Hematopoietic multipotent progenitor cell (in vitro differentiated cells): ENCODE data around the gene NDE1. TPM values are rescaled to one million over a fixed set of nuclear protein-coding genes. Genes with fewer than 3 reads are reported as not detected.
"Not testable (repeated sequence)": the region's sequence is repeated elsewhere in the genome, so short reads cannot be mapped to it uniquely, and the experiment has no call there.

ENCODE experiments used
- DNase-seq, 3 donors: peaks; one replicate each; pipeline ENCODE4 v3.0.0-alpha.2; 2011 to 2015; ENCODE audit warnings: low read depth in 2 of 3, low spot score in 2 of 3
- total RNA-seq: library from RNA; depleted of rRNA; stranded (reverse); fragments of >200 nt; gene quantifications from one replicate; pipeline ENCODE4 v1.2.3, GENCODE V29; 2012

NDE1 gene, protein sequence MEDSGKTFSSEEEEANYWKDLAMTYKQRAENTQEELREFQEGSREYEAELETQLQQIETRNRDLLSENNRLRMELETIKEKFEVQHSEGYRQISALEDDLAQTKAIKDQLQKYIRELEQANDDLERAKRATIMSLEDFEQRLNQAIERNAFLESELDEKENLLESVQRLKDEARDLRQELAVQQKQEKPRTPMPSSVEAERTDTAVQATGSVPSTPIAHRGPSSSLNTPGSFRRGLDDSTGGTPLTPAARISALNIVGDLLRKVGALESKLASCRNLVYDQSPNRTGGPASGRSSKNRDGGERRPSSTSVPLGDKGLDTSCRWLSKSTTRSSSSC
- total RNA-seq = 39.3 TPM

DNA sequence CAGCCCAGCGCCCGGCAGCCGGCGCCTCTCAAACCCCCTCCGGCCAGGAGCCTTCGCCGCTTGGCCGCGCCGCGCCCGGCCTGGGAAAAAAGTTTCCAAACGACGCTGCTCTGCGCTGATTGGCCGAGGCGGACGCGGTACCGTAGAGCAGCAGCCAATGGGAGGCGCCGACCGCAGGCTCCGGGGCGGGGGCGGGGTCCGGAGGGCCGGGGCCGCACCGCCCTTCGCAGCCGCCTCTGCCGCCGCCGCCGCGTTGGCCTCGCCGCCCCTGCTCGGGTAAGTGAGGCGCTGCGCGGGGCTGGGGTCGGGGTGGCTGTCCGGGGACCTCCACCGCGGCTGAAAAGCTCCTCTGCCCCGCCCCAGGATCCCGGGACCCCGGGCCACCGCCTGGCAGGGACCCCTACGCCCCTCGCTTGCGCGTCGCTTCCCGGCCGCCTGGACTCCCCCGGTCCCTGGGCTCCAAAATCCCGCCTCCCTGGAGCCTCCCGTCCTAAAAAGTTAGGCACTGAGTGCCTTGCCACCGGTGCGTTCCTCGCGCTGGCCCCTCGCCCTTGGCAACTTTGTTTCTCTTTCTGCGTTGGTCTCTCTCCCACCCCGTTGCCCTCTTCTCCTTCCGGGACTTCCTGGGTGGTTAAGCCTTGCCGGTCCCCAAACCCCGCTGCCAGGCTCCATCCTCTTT lies at the start of gene NDE1:
NDE1 (plus strand) TSS at position 227 of the 679 bp plus-strand sequence. CDS start 14,534 bp downstream, outside the sequence.
- peak; percentile 74 to 85 (median 84) for DNase-seq

DNA sequence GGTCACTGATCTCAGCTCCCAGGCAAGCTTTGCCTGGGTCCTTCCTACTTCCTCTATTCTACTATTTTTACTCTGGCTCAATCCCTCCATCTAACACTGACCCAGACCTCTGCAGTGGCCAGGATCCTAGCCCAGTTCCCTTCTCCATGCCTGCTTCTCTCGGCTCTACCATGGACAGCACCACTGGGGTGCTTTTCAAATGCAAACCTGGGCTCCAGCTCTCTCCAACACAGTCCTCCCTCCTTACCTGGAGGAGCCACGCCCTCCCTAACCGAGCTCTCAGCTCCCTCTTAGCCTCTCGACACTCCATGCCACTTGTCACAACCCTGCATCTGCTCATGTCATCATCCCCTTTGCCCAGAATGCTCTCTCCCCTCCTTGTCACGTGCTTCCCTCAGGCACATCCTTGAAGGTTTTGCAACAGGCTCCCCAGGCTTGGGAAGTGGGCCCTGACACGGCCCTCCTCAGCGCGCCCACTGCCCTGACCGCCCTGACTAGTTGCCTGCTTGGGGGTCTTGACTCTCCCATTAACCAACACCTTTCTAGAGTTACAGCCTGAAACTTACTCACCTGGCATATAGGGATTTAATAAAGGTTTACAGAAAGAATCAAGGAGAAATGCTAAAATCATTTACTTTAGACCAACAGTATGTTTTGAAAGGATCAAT lies 48.7 kb upstream of the NDE1 start:
- no peak for DNase-seq

DNA sequence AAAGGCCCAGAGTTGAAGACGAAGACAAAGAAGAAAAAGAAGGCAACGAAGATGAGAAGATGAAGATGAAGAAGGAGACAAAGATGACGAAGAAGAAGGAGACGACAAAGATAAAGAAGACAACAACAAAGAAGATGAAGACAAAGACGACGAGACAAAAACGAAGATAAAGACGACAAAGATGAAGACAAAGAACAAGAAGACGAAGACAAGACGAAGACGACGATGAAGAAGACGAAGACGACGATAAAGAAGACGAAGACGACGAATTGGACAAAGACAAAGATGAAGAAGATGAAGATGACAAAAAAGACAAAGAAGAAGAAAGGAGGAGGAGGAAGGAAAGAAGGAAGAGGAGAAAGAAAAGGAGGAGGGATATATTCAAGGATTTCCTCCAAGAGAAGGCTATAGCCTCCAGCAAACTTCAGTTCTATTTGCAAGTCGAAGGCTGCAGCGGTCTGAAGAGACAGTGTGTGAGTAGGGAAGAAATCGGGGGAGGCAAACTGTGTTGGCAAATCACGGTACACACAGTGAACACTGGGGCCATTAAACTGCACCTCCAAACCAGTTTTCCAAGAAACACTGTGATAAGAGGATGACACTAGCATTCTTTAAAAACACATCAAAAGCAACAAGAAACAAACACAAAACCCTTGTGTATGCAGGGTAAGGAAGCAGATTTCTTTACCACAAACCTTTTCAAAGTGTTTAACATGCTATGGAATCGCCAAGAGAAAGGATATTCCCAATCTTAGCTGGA lies 47.6 kb upstream of the NDE1 start:
- no peak for DNase-seq

DNA sequence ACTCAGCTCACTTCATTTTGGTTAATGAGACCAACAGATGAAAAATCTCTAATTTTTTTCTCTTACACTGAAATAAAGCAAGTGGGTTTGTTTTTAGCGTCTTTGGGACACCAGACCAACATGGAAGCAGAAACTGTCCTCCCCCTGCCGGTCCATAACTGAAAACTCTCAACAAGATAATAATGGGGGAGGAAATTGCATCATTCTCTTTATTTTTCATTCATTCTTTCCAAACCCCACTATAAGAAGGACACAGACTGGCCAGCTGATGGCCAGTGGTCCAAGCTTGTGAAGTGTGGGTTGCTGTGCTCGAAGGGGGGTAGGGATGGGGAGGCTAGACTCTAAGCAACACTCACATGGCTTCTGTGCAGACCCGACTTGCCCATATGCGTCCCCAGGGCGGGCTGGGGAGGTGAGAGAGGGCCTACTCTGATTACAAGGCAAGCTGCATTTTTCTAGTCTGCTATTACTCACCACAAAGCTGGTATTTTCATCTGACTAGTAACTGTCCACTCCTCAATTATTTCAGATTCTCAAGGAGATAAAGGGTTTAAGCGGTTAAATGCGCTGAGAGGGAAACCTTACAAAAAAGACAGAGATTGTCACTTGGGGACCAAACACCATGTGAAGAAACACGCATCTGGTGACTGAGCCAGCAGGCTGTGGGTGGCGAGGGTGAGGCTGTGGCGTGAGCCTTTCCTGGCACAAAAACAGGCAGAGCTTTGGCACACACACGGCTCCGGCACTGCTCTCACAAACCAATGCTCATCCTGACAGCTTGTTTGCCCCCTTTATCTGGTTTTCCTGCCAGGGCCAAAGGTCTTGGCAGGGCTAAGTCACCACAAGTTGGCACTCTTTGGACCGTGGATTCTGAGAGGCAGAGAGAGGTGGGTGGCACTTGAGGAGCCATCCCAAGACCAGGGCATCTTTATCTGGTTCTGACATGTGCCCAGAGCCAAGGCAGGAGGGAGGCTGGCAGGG lies 45.3 kb upstream of the NDE1 start:
- DNase-seq = peak in 1 of 3 donors; percentile 5

DNA sequence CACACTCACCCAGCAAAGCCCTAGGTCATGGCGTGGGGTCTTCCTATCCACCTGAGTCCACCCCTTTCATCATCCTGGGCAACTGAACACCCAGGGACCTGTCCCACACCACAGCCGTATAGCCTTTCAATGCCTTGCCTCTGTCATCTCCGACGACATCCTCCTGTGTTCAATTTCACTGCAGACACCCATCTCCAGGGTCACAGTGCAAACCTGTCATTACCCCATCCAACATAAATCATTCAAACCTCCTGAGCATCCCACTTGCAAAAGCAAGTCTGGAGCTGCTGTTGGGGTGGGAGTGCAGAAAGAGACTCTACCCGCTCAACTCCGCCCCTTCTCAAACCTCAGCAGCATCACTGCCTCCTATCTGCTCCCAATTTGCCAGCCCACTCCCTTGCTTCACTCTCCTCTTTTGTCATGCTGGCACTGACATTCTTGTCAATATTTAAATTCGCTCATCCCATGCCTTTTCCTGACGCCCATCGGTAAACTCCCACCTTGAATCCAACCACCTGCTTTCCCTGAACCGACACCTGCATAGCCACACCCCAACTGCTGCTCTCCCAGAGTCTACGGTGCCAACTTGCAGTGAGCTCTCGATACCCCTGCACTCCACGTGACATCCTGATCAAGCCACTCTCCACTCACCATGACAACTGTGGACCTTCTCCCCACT lies 44.1 kb upstream of the NDE1 start:
- DNase-seq = no peak

DNA sequence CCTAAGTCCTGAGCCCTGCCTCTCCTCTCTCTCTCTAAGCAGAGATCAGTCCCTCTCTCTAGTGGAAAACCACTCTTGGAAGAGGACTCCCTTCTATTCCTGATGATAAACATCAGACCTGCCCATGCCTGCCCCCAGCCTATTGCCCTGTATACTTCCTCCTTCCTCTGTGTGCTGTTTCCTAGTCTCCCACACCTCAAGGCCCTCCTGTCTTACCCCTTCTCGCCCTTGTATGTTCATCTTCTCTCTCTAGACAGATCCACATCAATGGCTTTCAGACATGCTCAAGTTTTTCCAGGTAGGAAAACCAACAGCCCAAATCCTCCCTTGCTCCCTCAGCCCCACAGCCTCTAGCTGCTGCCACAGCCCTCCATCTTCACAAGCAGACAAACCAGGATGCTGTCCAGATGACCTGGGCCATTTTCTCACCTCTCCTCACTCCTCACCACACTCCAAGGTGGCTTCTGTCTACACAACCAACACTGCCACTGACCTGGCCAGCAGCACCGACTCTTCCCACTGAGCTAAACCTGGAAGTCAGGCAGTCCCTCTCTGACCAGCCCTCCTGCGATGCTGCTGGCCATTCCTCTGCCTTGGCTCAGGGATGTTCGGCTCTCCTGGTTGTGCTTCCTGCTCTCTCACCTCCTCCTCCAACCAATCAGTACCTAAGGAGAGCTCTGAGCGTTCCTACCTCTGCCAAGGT lies 43.4 kb upstream of the NDE1 start:
- DNase-seq = no peak

DNA sequence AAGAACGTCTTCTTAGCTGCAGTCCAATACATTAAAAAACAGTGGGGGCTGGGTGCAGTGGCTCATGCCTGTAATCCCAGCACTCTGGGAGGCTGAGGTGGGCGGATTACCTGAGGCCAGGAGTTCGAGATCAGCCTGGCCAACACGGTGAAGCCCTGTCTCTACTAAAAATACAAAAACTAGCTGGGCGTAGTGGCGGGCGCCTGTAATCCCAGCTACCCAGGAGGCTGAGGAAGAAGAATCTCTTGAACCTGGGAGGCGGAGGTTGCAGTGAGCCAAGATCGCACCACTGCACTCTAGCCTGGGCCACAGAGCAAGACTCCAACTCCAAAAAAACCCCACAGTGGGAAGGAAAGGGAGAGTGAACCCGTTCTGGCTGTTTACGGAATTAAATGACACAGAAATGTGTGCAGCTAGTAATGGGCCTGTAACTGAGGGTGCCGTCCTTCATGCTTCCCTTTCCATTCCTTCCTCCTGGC lies 42.8 kb upstream of the NDE1 start:
- not testable (repeated sequence) for DNase-seq

DNA sequence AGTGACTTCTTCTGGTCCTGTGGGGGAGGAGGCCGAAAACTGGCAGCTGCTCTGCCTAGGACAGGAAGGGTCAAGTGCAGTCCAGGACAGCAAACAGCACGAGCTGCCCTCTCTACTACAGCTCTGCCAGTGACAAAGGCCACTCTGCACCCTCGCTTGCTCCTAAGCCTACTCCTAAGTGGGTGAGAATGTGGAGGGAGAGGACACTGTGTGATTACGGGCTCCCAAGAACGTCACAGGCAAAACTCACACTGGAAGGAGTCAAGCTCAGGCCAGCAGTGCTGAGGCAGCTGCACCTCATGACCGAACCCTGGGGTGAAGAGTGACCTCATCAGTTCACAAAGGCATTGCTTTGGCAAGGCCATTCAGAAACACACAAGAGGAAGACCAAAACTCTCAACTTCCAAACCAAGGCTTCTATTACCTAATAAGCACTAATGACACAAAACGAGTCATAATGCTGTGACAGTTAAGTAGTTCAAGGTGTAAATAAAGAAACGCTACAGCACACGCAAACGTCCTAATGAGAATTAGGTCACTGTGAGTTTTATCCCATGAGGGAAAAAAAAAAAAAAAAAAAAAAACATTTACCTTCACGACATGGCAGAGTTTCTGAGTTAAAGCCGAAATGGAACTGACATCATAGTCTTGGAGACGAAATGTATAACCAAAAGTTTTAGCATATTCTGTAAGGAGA lies 42.2 kb upstream of the NDE1 start:
- no peak for DNase-seq

DNA sequence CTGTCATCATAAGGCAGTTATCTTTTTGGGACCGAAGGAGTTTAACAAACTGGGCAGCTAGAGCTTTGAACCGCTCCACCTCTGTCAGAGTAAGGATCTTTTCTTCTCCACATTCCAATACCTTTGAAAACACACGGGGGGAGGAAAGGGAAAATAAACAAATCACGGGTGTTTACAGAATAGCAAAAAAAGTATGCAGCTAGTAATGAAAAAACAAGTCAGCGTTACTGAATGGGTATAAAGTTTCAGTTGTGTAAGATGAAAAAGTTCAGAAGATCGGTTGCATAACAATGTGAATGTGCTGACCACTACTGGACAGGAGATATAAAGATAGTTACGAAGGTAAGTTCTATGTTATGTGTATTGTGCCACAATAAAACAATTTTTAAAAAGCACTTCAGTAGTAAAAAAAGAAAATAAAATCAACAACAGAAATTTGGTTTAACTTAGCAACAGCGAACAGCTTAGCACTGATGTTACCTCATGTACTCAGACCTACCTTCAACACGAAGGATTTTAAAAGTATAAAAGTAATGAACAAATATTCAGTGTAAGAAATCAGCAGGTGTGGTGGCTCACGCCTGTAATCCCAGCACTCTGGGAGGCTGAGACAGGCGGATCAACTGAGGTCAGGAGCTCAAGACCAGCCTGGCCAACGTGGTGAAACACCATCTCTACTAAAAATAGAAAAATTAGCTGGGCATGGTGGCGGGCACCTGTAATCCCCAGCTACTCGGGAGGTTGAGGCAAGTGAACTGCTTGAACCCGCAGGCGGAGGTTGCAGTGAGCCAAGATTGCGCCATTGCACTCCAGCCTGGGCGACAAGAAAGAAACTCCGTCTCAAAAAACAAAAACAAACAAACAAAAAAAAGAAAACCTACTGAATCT lies 41.4 kb upstream of the NDE1 start:
- no peak for DNase-seq

DNA sequence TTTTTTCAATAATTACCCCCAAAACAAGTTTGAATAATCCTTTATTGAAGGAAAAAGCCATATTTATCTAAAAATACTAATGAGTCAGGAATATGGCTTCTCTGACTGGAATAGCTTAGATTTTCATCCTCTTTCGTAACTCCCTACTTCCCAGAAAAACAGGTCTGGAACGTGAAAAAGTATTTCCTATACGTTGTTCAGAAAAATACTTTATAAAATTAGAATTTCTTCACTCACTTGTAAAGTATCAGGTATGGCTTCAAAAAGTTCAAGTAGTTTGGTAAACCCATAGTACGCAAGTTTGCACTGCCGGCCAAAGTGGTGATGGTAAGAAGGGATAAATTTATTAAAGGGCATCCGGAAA lies 40.8 kb upstream of the NDE1 start:
- no peak for DNase-seq

DNA sequence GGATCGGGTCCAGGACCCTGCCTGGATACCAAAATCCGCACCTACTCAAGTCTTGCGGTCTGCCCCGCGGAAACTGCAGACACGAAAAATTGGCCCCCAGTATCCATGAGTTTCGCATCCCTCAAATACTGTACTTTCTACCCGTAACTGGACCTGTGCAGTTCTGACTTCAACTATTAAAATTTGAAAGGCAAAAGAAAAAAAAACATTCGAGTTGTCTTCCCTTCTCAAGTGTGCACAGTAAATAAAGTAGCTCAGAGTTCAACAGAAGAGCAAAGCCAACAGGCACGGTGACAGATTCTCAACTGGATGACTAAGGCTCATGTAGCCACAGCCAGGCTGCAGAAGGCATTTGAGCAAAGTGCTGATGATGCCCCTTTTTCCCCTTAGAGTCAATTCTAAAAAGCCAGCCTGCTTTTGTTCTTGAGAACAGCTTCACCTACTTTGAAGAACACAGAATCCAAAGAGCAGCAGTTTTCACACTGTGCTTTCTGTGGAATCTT lies 39.6 kb upstream of the NDE1 start:
- DNase-seq = no peak

DNA sequence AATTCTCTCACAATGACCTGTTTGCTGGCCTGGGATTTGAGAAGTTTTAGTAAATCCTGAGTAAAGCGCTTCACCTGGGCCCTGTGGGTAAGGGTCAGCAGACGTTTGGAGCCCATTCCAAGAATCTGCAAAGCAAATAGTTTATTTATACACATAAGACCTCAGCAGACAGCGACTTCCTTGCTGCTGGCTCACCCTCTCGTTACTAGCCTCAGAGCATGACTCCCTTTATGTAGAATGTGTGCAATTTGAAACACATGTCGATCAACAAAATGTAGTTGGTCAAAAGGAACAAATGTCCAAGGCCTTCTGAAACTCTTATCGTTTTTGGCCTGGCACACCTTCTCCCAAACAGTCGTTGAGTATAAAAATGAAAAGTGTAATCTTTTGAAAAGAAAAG lies 38.4 kb upstream of the NDE1 start:
- no peak for DNase-seq

DNA sequence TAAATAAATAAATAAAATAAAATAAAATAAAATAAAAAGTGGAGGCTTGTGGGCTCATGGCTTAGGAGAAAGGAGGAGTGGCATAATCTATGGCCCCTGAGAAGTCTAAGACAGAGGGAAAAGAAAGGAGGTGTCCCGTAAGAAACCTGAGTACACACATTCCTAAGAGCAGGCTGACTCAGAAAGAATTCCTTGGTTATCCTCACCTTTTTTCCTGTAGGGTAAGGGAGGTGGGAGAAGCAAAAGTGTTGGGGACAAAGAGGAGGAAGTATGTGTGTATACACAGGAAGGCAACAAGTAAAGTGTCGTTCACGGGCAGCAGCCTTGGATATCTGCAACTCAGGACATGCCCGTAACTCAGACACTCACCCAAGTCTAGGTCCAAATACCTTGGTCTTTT lies 36.4 kb upstream of the NDE1 start:
- DNase-seq = no peak

DNA sequence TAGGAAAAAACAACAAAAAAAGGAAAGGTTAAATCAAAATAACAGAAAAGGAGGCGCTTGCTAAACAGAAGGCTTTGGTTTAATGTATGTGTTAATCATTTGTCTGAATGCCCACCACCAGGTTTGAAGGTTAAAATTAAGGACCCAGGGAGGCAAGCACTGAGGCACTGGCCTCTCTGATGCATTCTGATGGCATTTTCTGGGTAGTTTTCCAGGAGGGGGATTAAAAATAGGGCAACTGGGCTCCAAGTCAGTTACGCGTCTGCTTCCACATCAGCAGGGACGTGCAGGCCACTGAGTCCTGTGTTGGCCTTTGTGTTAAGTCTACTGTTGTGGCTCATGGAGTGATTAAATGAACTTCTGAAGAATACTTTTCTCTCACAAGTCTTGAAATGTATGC lies 34.0 kb upstream of the NDE1 start:
- no peak for DNase-seq

DNA sequence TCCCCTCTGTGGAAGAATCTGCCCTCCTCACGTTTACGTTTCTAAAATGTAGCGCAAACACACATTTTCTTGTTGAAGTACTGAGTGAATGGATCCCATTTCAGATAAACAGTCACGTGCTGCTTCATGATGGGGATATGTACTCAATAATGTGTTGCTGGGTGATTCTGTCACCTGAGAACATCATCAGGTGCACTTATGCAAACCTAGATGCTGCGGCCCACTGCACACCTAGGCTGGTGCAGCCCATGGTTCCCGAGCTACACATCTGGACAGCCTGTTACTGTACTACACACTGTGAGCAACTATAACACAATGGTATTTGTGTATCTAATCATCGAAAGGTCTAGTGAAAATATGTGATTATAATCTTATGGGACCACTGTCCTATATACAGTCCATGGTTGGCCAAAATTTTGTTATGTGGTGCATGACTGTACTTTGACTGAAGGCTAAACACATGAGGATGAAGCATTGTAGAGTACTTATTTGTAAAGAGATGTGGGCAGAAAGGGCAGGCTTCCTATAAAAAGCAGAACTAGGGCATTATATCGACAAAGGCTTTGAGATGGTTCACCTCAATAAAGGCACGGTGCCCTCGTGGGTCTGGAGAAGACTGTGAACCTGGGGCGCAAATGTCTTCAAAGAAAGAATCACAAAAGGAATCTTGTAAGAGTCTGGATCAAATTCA lies 33.4 kb upstream of the NDE1 start:
- DNase-seq = no peak

DNA sequence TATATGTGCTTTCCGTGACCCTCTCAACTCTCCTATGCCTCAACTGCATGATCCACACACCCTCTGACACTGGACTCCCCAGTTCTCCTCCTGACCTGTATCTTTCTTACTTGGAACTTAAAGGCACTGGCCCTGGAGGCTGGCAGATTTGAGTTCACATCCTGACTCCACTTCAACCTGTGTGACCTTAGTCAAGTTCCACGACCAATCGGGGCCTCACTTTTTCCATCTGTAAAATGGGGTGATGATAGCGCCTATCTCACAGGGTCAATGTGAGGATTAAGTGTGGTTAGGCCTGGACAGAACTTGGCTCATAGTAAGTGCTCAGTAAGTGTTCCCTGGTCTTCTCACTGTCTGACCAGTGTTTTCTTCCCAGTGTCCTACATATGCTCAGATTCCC lies 32.1 kb upstream of the NDE1 start:
- DNase-seq = no peak
